ENCODE results near the gene ROBO1. TPM values are rescaled to one million over a fixed set of nuclear protein-coding genes. Genes with fewer than 3 reads are reported as not detected.

Gene ROBO1
- total RNA-seq, 1 donor from 2014 or later: 0.16 TPM

- no peaks in the 10 kb centered on the region for H3K4me1 Mint-ChIP-seq (ENCODE audit: low read depth)
- H3K36me3 Mint-ChIP-seq (ENCODE audit: low read depth): no peaks in the 10 kb centered on the region
- intact Hi-C loops (cut with micrococcal nuclease): no loop called here
- no peak overlapping the region for H3K27ac Mint-ChIP-seq
- no peak overlapping the region for H3K4me3 Mint-ChIP-seq
- no peaks in the 10 kb centered on the region for H3K27me3 Mint-ChIP-seq (ENCODE audit: insufficient read depth)
- no peaks in the 10 kb centered on the region for H3K9me3 Mint-ChIP-seq
- DNase-seq (ENCODE audit: low spot score): no peak
These were observed 353.8 kb downstream of the ROBO1 start for GRCh38 chr3:79414035-79414434.

- H3K27ac Mint-ChIP-seq: no peak overlapping the region
- DNase-seq (ENCODE audit: low spot score): no peak
- H3K27me3 Mint-ChIP-seq (ENCODE audit: insufficient read depth): no peaks in the 10 kb centered on the region
- H3K9me3 Mint-ChIP-seq: no peaks in the 10 kb centered on the region
- no peaks in the 10 kb centered on the region for H3K36me3 Mint-ChIP-seq (ENCODE audit: low read depth)
- intact Hi-C loops (cut with micrococcal nuclease): no loop called here
- H3K4me1 Mint-ChIP-seq (ENCODE audit: low read depth): no peaks in the 10 kb centered on the region
- H3K4me3 Mint-ChIP-seq: no peak overlapping the region
These were observed 355.3 kb downstream of the ROBO1 start for GRCh38 chr3:79412537-79412936.

- no peak for DNase-seq (ENCODE audit: low spot score)
- H3K4me3 Mint-ChIP-seq: no peak overlapping the region
- H3K9me3 Mint-ChIP-seq: no peaks in the 10 kb centered on the region
- H3K27me3 Mint-ChIP-seq (ENCODE audit: insufficient read depth): no peaks in the 10 kb centered on the region
- no peaks in the 10 kb centered on the region for H3K36me3 Mint-ChIP-seq (ENCODE audit: low read depth)
- no peaks in the 10 kb centered on the region for H3K4me1 Mint-ChIP-seq (ENCODE audit: low read depth)
- no peak overlapping the region for H3K27ac Mint-ChIP-seq
- intact Hi-C loops (cut with micrococcal nuclease): no loop called here
These were observed 357.2 kb downstream of the ROBO1 start for GRCh38 chr3:79410617-79411016.

- intact Hi-C loops (cut with micrococcal nuclease): no loop called here
- Mint-ChIP-seq H3K9me3 (no peaks in the 10 kb centered on the region), H3K4me1 (ENCODE audit: low read depth) (no peaks in the 10 kb centered on the region), H3K4me3 (no peak overlapping the region), H3K27ac (no peak overlapping the region), H3K27me3 (ENCODE audit: insufficient read depth) (no peaks in the 10 kb centered on the region), H3K36me3 (ENCODE audit: low read depth) (no peaks in the 10 kb centered on the region)
- DNase-seq (ENCODE audit: low spot score): no peak
These were observed 357.7 kb downstream of the ROBO1 start for GRCh38 chr3:79410136-79410535.

- H3K9me3 Mint-ChIP-seq: no peaks in the 10 kb centered on the region
- no peaks in the 10 kb centered on the region for H3K36me3 Mint-ChIP-seq (ENCODE audit: low read depth)
- H3K27me3 Mint-ChIP-seq (ENCODE audit: insufficient read depth): no peaks in the 10 kb centered on the region
These were observed 361.6 kb downstream of the ROBO1 start for GRCh38 chr3:79406175-79406574.

GRCh38 chr3:79405183-79405582, 362.6 kb downstream of the ROBO1 start:
- Mint-ChIP-seq H3K4me1 (ENCODE audit: low read depth) (no peaks in the 10 kb centered on the region), H3K4me3 (no peak overlapping the region), H3K9me3 (no peaks in the 10 kb centered on the region), H3K27ac (no peak overlapping the region), H3K27me3 (ENCODE audit: insufficient read depth) (no peaks in the 10 kb centered on the region), H3K36me3 (ENCODE audit: low read depth) (no peaks in the 10 kb centered on the region)
- DNase-seq (ENCODE audit: low spot score): no peak
- intact Hi-C loops (cut with micrococcal nuclease): no loop called here

More at GRCh38 chr3:79406175-79406574, 361.6 kb downstream of the ROBO1 start:
- H3K27ac Mint-ChIP-seq: no peak overlapping the region
- no peak for DNase-seq (ENCODE audit: low spot score)
- no peaks in the 10 kb centered on the region for H3K4me1 Mint-ChIP-seq (ENCODE audit: low read depth)
- no peak overlapping the region for H3K4me3 Mint-ChIP-seq
- intact Hi-C loops (cut with micrococcal nuclease): no loop called here

- H3K27me3 Mint-ChIP-seq (ENCODE audit: insufficient read depth): no peaks in the 10 kb centered on the region
- H3K4me3 Mint-ChIP-seq: no peak overlapping the region
- H3K9me3 Mint-ChIP-seq: no peaks in the 10 kb centered on the region
- intact Hi-C loops (cut with micrococcal nuclease): no loop called here
- DNase-seq (ENCODE audit: low spot score): no peak
- no peaks in the 10 kb centered on the region for H3K36me3 Mint-ChIP-seq (ENCODE audit: low read depth)
- no peaks in the 10 kb centered on the region for H3K4me1 Mint-ChIP-seq (ENCODE audit: low read depth)
- no peak overlapping the region for H3K27ac Mint-ChIP-seq
These were observed 371.2 kb downstream of the ROBO1 start for GRCh38 chr3:79396595-79396994.

- Mint-ChIP-seq H3K36me3 (ENCODE audit: low read depth) (no peaks in the 10 kb centered on the region), H3K4me1 (ENCODE audit: low read depth) (no peaks in the 10 kb centered on the region), H3K27ac (no peak overlapping the region), H3K9me3 (no peaks in the 10 kb centered on the region), H3K4me3 (no peak overlapping the region), H3K27me3 (ENCODE audit: insufficient read depth) (no peaks in the 10 kb centered on the region)
- no peak for DNase-seq (ENCODE audit: low spot score)
- intact Hi-C loops (cut with micrococcal nuclease): no loop called here
These were observed 375.3 kb downstream of the ROBO1 start for GRCh38 chr3:79392479-79392878.

- intact Hi-C loops (cut with micrococcal nuclease): no loop called here
These were observed 377.4 kb downstream of the ROBO1 start for GRCh38 chr3:79390352-79390751.

GRCh38 chr3:79385211-79385610, 382.6 kb downstream of the ROBO1 start:
- Mint-ChIP-seq H3K4me1 (ENCODE audit: low read depth) (no peaks in the 10 kb centered on the region), H3K9me3 (no peaks in the 10 kb centered on the region), H3K4me3 (no peak overlapping the region), H3K27me3 (ENCODE audit: insufficient read depth) (no peaks in the 10 kb centered on the region), H3K36me3 (ENCODE audit: low read depth) (no peaks in the 10 kb centered on the region), H3K27ac (no peak overlapping the region)
- intact Hi-C loops (cut with micrococcal nuclease): no loop called here
- DNase-seq (ENCODE audit: low spot score): no peak

More at GRCh38 chr3:79390352-79390751, 377.4 kb downstream of the ROBO1 start:
- no peak for DNase-seq (ENCODE audit: low spot score)
- Mint-ChIP-seq H3K4me1 (ENCODE audit: low read depth) (no peaks in the 10 kb centered on the region), H3K27ac (no peak overlapping the region), H3K27me3 (ENCODE audit: insufficient read depth) (no peaks in the 10 kb centered on the region), H3K36me3 (ENCODE audit: low read depth) (no peaks in the 10 kb centered on the region), H3K4me3 (no peak overlapping the region), H3K9me3 (no peaks in the 10 kb centered on the region)

GRCh38 chr3:79383402-79384012, 384.3 kb downstream of the ROBO1 start:
- Mint-ChIP-seq H3K27me3 (ENCODE audit: insufficient read depth) (no peaks in the 10 kb centered on the region), H3K4me1 (ENCODE audit: low read depth) (no peaks in the 10 kb centered on the region), H3K27ac (no peak overlapping the region), H3K36me3 (ENCODE audit: low read depth) (no peaks in the 10 kb centered on the region), H3K9me3 (no peaks in the 10 kb centered on the region), H3K4me3 (no peak overlapping the region)
- no peak for DNase-seq (ENCODE audit: low spot score)
- intact Hi-C loops (cut with micrococcal nuclease): no loop called here

GRCh38 chr3:79380581-79380980, 387.2 kb downstream of the ROBO1 start:
- H3K36me3 Mint-ChIP-seq (ENCODE audit: low read depth): no peaks in the 10 kb centered on the region
- no peak overlapping the region for H3K4me3 Mint-ChIP-seq
- intact Hi-C loops (cut with micrococcal nuclease): no loop called here
- H3K27ac Mint-ChIP-seq: no peak overlapping the region
- H3K27me3 Mint-ChIP-seq (ENCODE audit: insufficient read depth): no peaks in the 10 kb centered on the region
- DNase-seq (ENCODE audit: low spot score): no peak
- no peaks in the 10 kb centered on the region for H3K4me1 Mint-ChIP-seq (ENCODE audit: low read depth)
- H3K9me3 Mint-ChIP-seq: no peaks in the 10 kb centered on the region

GRCh38 chr3:79378064-79378463, 389.7 kb downstream of the ROBO1 start:
- Mint-ChIP-seq H3K36me3 (ENCODE audit: low read depth) (no peaks in the 10 kb centered on the region), H3K27me3 (ENCODE audit: insufficient read depth) (no peaks in the 10 kb centered on the region), H3K9me3 (no peaks in the 10 kb centered on the region), H3K4me3 (no peak overlapping the region), H3K27ac (no peak overlapping the region), H3K4me1 (ENCODE audit: low read depth) (no peaks in the 10 kb centered on the region)
- no peak for DNase-seq (ENCODE audit: low spot score)
- intact Hi-C loops (cut with micrococcal nuclease): no loop called here

GRCh38 chr3:79369306-79369705, 398.5 kb downstream of the ROBO1 start:
- Mint-ChIP-seq H3K36me3 (ENCODE audit: low read depth) (no peaks in the 10 kb centered on the region), H3K27ac (no peak overlapping the region), H3K4me1 (ENCODE audit: low read depth) (no peaks in the 10 kb centered on the region), H3K27me3 (ENCODE audit: insufficient read depth) (no peaks in the 10 kb centered on the region), H3K9me3 (no peaks in the 10 kb centered on the region), H3K4me3 (no peak overlapping the region)
- no peak for DNase-seq (ENCODE audit: low spot score)
- intact Hi-C loops (cut with micrococcal nuclease): no loop called here
